Left cardiac atrium (tissue), 4 donors: Measurements from ENCODE around the gene IFRD2. TPM values are rescaled to one million over a fixed set of nuclear protein-coding genes. Genes with fewer than 3 reads are reported as not detected.
"Not testable (repeated sequence)": the region's sequence is repeated elsewhere in the genome, so short reads cannot be mapped to it uniquely, and the experiment has no call there.

Experiments used
- ATAC-seq, 2 donors: fragments of 200-7000 bp; cut with Tn5 transposase; one replicate each; pipeline ENCODE4 v1.9.1; 2020; ENCODE audit warnings: mild to moderate bottlenecking in 2 of 2, moderate library complexity in 2 of 2
- DNase-seq: peaks from one replicate; pipeline ENCODE4 v3.0.0-alpha.2; 2020
- intact Hi-C, 2 donors: fragments of 100-400 bp; cut with DNase I; formaldehyde crosslinking; loops; one replicate each; pipeline versions ENCODE4 v1.14.1 to v1.15.1; 2022 to 2023
- total RNA-seq, 2 donors: library from RNA; stranded (reverse); fragmentation: NEBNext Ultra II Directional; extraction: Animal tissue kit (Norgen Biotek cat#: 25700); gene quantifications; one replicate each; pipeline ENCODE4 v1.2.1, GENCODE V29; 2021
- donor health status: DM: no; HTN: yes; CAD: no.
- donor health status: DM: no; HTN: yes; CAD: no; lungs with severe emphysema.
- donor health status: DM: yes; HTN: yes; CAD: no.
- donor health status: Dilated cardiomyopathy.

IFRD2 gene
- total RNA-seq, 2 donors from 2014 or later: 53.1 to 68.8 TPM

GRCh38 chr3:50314342-50314741 lies 22.1 kb upstream of the IFRD2 start:
- intact Hi-C loops: no loop called here
- ATAC-seq: no peak
- no peak for DNase-seq

GRCh38 chr3:50312041-50312440 lies 19.8 kb upstream of the IFRD2 start:
- ATAC-seq, intact Hi-C loops, DNase-seq: not testable (repeated sequence)

- intact Hi-C loops: no loop called here
- ATAC-seq (no peak), DNase-seq (no peak)
These were observed 12.4 kb upstream of the IFRD2 start for GRCh38 chr3:50304601-50305000.

- intact Hi-C loops: no loop called here
- ATAC-seq (peak; percentile 4 to 26), DNase-seq (peak; percentile 88)
These were observed 11.0 kb upstream of the IFRD2 start, which contains the start of gene HYAL1 for GRCh38 chr3:50303013-50303815. Gene HYAL1 (minus strand): TSS chr3:50303574. CDS start chr3:50302956, 618 bp downstream.

GRCh38 chr3:50302095-50303012 lies 10.1 kb upstream of the IFRD2 start:
- ATAC-seq: no peak
- no peak for DNase-seq
- intact Hi-C loops: no loop called here

- intact Hi-C loops: no loop called here
- DNase-seq (no peak), ATAC-seq (no peak)
These were observed 8.5 kb upstream of the IFRD2 start for GRCh38 chr3:50300681-50301254.

- ATAC-seq (peak in 1 of 2 donors; percentile 2), DNase-seq (no peak)
- intact Hi-C loops: no loop called here
These were observed 7.9 kb upstream of the IFRD2 start for GRCh38 chr3:50299929-50300680.

GRCh38 chr3:50299638-50299928 lies 7.4 kb upstream of the IFRD2 start:
- no peak for DNase-seq
- intact Hi-C loops: no loop called here

GRCh38 chr3:50298836-50299637 lies 6.8 kb upstream of the IFRD2 start, which contains the start of the genes HYAL3 and NAA80:
Gene HYAL3 (minus strand): TSS chr3:50299405. CDS start chr3:50295602, 3,803 bp downstream.
Gene NAA80 (minus strand): TSS chr3:50299405. CDS start chr3:50297463, 1,942 bp downstream.
- intact Hi-C loops: no loop called here
- peak; percentile 99 for DNase-seq

More at GRCh38 chr3:50299638-50299928, 7.4 kb upstream of the IFRD2 start:
- ATAC-seq: no peak

GRCh38 chr3:50297896-50298725 lies 5.9 kb upstream of the IFRD2 start:
- no peak for DNase-seq

More at GRCh38 chr3:50298836-50299637, 6.8 kb upstream of the IFRD2 start, which contains the start of the genes HYAL3 and NAA80:
- peak; percentile 91 to 94 for ATAC-seq

GRCh38 chr3:50297384-50297775 lies 5.2 kb upstream of the IFRD2 start:
- no peak for DNase-seq
- intact Hi-C loops: no loop called here
- no peak for ATAC-seq

More at GRCh38 chr3:50297896-50298725, 5.9 kb upstream of the IFRD2 start:
- intact Hi-C loops: no loop called here
- ATAC-seq: no peak

GRCh38 chr3:50296721-50297383 lies 4.6 kb upstream of the IFRD2 start:
- intact Hi-C loops: no loop called here
- DNase-seq: no peak
- no peak for ATAC-seq

GRCh38 chr3:50295553-50296431 lies 3.6 kb upstream of the IFRD2 start:
- intact Hi-C loops: no loop called here
- DNase-seq: no peak
- ATAC-seq: no peak

GRCh38 chr3:50294492-50295403 lies 2.5 kb upstream of the IFRD2 start:
- no peak for ATAC-seq
- intact Hi-C loops: no loop called here
- no peak for DNase-seq

GRCh38 chr3:50294089-50294488 lies 1.9 kb upstream of the IFRD2 start:
- intact Hi-C loops: no loop called here
- DNase-seq (no peak), ATAC-seq (no peak)
